ENCODE data around the gene ST8SIA4. TPM values are rescaled to one million over a fixed set of nuclear protein-coding genes. Genes with fewer than 3 reads are reported as not detected.

ST8SIA4 gene, protein sequence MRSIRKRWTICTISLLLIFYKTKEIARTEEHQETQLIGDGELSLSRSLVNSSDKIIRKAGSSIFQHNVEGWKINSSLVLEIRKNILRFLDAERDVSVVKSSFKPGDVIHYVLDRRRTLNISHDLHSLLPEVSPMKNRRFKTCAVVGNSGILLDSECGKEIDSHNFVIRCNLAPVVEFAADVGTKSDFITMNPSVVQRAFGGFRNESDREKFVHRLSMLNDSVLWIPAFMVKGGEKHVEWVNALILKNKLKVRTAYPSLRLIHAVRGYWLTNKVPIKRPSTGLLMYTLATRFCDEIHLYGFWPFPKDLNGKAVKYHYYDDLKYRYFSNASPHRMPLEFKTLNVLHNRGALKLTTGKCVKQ
- total RNA-seq (2014; rRNA removed; shearing (Covaris generic)), result 28.9 and 29.0 TPM in 2 replicates

DNA sequence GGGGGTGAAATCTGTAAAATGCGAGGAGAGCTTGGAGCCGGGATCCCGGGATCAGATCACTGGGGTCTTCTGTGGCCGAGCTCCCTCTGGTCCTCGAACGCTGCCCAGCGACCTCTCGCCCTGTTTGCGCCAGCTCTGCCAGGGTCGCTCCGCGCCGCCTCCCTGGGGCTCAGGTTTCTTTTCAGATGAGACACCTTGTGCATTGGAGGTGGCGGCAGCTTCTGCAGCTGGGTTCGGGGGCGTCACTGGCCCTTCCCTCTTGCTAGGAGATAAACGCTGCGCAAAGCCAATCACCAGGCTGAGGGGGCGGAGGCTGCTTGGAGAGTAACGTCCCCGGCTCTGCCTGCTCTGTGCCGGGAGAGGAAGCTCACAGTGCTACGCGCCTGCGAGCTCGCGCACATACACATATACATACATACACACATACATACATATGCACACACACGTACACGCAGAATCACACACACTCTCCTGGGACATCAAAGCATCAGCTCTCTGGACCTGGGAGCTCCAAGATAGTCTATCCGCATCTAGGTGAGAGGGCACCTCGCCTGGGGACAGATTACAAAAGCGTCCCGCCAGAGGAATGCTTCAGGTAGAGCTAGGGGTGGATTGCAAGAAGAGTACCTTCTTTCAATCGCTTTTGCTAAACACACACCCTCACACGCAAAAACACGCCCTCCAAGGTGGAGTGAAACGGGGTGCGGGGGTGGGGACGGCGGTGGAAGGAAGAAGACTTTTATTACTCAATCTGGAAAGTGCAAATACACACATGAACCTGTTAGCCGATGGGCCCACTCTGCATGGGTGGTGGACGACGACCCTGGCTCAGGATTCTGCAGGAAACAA lies at the start of gene ST8SIA4:
ST8SIA4 (minus strand) TSS at position 244 of the 849 bp plus-strand sequence. CDS start 327 bp downstream, outside the sequence.
- peak; percentile 83 for DNase-seq (ENCODE audit: low spot score)

DNA sequence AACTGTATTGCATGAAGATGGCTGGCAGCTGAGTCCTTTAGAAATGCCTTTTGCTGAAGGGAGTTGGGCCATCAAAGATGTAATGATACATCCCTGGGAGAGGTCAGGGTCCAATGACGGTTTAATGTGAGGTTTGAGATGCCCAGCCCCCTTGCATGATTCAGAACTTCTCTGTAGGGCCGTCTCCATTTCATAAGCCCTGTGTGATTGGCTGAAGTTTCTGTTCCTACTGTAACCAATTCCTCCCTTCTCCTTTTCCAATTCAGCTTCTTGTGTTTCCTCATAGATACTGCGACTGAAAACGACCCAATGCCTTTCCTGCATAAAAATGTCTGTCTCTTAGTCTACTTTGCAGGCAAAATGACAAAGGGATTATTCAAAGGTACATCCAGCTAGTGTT lies 47.9 kb upstream of the ST8SIA4 start:
- DNase-seq (ENCODE audit: low spot score), result peak; percentile 18

DNA sequence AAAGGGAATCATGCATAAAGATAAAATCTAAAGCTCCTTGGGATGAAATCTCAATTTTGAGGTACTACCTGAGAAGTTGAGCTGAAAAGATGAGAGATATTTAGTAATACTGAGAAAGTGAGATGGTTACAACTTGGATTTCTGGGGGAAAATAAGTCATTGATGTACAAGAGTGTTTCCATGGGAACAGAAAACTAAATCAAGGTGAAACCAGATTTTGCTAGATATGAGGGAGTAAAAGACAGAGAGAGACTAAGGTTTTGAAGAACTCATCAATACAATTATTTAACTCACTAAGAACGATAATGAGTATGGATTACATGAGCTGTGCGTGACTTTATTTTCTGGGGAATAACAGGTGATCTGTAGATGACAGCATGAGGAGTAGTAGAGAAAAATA lies 10.2 kb upstream of the ST8SIA4 start:
- DNase-seq (ENCODE audit: low spot score), result no peak

DNA sequence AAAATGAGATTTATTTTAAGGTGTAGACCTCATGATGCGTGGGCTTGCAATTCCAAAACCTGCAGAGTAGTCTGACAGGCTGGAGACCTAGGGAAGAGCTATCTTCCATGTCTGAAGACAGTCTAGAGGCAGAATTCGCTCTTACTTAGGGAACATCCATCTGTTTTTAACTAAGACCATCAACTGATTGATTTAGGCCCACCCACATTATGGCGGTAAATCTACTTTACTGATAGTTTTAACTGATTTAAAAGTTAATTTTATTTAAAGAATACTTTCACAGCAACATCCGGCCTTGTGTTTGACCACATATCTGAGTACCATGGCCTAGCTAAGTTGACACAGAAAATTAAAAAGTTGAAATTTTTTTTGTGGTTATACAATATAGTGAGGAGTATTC lies 6.0 kb upstream of the ST8SIA4 start:
- DNase-seq (ENCODE audit: low spot score), result no peak

DNA sequence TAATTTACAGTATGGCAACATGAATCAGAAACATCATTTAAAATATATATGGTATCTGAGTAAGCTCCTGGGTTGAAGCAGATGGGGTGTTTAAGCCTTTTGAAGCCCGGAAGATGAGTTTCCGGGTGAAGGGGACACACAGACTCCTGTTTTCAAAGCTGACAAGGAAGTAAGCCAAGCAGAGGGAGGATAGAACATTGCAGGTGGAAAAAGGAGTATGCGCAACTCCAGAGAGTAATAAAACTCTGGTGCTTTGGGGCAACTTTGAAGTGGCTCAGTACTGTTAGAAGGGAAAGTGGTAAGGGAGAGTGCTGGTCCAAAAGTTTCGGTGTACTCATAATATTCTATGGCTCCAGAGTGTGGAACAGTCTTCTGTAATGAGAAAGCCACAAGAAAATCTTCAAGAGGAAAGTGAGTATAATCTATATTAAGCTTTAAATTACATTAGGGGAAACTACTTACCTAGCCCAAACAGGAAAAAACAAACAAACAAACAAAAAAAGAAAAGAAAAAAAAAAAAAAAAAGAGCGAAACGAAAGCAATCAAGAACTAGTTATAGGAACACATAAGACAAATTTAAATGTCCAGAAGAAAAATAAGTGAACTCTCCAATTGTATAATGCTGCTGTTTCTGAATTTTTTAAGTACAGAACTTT lies 2.3 kb upstream of the ST8SIA4 start:
- DNase-seq (ENCODE audit: low spot score), result no peak

DNA sequence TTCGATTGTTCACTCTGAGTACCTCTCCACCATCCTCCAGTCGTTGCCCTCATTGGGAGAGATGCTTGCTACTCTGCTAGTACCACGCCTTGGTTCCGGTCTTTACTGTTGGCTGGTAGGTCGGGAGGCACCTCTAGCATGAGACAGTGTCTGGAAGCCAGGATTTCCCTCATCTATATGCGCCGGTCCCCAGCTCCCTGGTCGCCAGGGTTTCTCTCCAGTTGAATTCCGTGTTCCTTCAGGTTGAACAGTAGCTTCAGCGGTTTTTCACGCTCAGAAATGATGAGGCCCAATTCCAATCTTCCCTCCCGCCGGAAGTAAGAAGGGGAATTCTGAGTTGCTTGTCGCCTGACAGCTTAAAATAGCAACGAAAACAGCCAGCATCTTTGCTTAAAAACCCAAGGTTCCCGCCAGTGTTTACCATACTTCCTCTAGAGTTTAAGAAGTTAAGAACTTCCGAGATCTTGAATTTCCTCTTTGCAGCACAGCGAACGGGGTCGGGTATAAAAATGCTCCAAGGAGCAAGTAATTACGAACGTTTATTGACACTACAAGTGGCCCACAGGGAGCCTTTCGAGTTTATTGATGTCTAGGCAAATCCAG lies 1.3 kb upstream of the ST8SIA4 start:
- DNase-seq (ENCODE audit: low spot score), result no peak

DNA sequence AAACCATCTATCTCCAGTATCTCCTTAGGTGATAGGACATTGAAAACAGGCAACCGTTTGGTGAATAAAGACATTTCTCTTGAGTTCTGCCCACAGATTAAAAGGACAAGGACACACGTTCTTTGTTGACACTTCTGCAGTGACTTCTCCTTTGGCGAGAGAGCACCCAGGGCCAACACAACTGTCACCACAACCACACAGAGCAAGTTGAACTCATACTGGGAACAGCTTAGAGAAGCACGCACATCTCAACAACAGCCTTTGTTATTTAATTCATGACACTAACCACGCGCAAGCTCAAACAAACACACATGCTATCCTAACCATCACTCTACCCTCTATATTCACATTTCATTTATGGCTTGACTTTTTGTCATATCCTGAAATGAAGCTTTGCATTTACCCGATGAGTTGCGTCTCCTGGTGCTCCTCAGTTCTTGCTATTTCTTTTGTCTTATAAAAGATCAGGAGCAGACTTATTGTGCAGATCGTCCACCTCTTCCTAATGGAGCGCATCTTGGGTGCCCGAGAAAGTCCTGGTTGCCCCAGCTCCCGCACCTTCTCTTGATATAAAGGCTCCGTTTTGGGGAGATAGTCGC lies 543 bp downstream of the ST8SIA4 start:
- peak; percentile 23 for DNase-seq (ENCODE audit: low spot score)

DNA sequence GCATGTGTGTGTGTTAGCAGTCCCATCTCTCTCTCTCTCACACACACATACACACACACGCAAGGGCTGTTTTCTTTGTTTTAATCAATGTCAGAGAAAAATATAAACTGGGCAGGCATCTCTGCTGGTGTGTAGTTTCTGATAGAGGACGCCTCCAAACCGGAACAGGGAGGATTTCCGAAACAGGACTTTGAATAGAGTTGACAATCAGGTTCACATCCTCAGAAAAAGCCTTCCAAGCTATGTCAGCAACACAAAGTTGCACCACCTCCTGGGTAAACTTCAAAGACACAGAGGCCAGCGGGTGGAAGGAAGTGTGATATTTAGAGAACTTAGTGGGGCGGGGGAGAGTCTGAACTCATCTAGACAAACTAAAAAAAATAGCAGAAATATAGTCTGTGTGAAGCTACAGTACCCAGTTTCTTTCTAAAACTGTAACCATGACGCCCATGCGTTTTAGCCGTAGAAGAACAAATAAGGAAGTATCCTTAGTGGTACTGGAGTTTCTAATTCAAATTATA lies 1.2 kb downstream of the ST8SIA4 start:
- peak; percentile 30 for DNase-seq (ENCODE audit: low spot score)

DNA sequence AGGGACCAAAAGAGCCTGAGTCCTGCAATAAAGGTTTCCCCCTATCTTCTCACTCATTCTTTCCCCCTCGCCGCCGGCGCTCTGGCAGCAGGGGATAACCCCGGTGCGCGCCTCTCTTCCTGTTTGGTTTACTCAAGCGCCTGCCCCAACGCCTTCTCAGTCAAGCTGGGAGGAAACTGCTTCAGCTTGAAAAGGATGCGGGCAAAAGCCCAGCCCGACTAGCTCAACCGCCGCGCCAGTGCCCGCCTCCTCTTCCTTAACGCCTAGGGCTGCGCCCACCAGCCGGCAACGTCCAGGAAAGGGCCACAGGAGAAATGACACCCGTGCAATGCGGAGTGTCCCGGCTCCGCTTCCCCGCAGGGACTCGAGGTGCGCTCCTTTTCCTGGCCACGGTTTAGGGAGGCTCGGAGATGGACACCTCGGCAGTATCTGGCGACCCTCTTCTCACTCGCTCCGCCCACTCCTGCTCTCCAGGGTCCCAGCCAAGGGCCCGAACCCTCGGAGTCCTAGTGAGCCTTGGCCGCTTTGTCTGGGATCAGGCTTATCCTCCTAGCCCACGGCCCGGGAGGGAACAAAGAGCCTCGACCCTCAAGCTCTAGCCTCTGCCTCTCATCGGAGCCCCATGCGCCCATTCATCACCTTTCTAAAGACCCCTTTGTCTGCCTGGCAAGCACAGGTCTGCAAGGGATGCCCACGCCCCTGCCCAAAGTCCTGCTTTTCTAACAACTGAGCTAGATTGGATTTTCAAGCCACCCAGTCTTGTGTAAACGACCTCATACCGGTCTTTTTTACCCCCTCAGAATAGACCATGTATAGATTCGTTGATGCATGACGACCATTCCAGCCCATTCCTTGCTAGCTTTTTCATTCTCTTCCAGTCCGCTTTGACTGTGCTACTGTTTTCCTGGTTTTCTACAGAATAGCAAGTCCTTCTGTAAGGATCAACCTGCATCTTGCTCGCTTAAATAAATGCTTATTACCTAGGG lies 2.0 kb downstream of the ST8SIA4 start:
- DNase-seq (ENCODE audit: low spot score), result peak; percentile 15

DNA sequence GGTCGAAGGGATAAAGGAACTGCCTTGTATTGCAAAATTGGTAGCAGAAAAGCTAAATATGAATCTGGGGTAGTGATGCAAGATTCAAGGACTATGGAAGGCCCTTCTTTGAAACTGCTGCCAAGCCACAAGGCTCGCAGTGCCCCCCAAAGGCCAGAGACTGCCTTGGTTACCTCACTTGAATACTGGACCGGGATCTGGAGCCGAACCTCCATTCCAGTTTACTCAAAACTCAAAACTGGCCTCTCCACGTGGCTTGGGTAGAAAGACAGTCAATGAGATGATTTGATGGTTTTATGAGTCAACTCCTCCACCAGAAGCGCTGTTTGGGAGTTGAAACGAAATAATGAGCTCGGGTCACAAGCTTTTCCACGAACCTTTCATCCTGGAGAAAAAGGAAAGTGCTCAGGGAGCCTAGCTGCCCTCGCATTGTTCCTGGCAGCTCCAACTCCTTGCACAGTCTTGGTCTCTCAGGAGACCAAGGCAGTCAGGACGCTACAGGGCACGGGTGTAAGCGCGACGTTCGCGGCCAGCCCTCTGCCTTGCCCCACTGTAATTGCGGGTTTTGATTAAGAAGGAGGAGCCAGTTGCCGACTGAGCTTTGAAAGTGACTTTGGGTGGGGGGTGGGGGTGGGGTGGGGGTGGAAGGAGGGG lies 2.8 kb downstream of the ST8SIA4 start:
- DNase-seq (ENCODE audit: low spot score), result peak; percentile 86

DNA sequence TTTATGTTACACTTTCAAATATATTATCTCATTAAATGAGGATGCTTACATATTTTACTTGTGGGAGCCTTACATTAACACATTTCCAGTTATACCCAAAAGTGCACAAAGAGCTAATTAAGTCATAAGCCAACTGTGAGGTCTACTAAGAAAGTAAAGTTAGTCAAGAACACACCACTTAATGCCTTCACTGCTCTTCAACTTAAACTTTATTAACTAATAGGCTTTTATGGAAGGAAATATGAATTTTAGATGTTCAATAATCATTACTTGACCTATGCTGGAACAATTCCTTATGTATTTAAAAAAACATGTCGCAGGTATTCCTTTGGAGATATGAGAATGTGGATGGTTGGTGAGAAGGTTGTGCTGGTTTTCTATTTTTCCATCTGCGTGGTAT lies 3.4 kb downstream of the ST8SIA4 start:
- DNase-seq (ENCODE audit: low spot score), result no peak

DNA sequence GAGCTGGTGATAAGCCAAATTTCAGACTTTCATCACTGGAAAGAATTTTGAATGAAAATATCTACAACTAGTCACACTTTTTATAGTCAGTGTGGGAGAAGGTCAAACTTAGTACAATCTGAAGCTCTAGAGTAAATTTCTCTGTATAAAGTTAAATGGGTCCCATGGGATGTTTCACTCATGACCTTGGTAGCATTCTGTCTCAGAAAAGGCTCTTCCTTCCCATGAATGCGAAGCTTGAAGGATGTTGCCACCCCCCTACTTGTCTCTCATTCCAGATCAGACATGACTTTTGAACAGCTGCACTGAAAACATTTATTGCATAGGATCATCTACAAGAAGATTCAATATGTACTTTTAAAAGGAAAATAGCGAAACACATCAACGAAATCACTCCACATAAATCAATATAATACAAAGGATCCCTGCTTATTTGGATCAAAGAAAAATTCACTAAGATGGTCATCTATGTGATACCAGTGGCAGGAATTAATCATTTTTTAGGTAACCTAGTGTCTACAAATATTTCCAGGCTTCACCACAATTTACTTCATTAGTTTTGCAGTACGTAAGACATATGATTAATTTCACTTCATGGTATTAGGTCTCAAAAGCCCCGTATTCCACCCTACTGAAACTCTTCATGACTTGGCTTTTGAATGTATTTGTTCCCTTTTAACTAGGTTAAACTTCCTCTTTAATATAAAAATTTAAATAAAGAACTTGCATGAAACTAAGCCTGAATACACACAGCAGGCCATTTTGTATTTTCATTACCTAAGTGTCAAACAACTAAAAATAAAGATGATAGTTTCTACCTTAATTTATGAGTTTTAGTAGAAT lies 4.4 kb downstream of the ST8SIA4 start:
- DNase-seq (ENCODE audit: low spot score), result no peak

DNA sequence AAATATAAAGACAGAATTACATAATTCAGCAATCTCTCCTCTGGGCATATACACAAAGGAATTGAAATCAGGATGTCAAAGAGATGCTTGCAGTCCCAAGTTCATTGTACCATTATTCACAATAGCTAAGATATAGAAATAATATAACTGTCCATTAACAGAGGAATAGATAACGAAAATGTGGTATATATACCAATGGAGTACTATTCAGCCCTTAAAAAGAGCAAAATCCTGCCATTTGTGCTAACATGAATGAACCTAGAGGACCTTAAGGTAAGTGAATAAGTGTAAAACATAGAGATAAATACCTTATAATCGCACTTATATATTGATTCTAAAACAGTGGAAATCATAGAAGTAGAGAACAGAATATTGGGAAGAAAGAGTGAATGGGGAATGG lies 7.0 kb downstream of the ST8SIA4 start:
- no peak for DNase-seq (ENCODE audit: low spot score)

DNA sequence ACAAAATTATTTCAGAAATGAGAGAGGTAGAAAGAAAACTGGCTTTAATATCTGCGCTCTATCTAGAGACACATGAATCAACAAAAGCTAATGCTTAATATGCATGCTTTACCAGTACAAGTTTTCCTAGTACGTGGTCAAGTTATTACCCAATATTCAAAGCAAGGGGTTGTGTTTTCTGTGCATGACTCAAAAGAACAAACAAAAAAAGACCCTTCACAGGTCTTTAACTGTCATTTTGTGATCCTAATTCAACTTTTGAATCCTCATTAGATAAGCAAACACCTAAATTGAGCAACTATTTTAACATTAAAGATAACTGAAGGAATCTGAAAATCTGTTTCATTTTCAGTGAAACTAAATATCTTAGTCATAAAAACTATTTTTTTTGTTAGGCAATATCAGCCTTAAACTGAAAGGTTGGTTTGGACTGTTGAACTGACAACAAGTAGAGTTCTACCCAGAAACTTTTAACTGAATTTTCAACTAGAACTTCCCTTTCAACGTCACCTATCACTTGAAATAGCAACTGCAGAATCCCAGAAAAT lies 12.5 kb downstream of the ST8SIA4 start:
- peak; percentile 35 for DNase-seq (ENCODE audit: low spot score)

DNA sequence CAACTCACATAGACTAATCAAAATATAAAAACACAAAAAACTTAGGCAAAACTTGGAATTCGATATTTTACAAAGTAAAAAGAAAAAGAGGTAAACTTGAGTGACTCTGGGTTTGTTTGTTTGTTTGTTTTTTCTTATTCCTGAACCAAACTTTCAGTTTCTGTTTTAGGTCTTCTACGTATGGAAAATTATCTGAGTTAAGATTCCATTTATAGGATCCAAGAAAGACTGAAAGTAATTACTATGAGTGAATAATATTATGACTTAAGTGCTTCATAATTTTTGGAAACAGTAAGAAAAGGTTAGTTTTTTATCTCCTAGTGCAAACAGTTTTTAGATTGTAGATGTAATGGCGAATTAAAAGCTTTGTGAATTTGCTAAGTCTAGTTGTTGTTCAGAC lies 13.2 kb downstream of the ST8SIA4 start:
- DNase-seq (ENCODE audit: low spot score), result peak; percentile 15

DNA sequence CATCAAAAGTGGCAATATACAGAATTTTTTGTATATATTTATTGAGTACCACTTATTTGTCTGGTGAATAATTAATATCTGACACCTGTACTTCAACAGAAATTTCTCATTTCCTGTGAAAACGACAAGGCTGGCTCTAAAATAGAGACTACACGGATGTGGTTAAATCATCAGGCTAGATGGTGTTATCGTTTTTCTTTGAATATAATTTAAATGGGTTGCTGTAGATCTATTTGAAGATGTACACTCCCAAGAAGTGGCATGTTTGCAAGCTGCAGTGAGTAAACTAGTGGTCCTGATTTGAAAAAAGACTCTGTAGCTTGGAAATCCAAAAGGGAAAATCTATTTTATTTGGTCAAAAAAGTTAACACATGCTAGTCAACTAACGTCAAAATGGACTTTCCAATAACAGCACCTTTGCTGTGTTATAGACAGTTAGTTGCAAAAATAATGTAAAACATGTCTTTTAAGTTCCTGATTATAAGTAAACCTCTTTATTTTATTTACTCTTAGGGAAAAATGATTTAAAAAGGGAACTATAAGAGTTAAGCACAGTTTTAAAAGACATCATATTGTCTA lies 13.8 kb downstream of the ST8SIA4 start:
- no peak for DNase-seq (ENCODE audit: low spot score)

DNA sequence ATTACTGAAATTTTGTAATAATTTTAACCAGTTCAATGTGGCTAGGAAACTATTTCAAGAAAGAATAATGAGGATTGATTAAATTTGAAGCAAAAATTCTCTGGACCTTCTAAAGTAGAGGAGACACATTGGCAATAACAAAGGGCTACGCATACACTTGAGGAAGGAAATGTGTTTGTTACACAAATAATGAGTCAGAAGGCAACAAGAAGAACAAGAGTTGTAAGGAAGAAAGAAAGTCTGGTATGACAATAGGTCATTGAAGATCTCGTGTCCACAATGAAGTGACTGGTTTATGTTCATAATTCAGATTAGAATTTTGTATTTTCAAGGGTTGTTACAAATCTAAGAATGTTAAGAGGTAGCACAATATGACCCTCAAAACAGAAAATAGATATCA lies 25.8 kb downstream of the ST8SIA4 start:
- no peak for DNase-seq (ENCODE audit: low spot score)

All from H4 (cell line).